ENCODE results near the gene DNAH2. TPM values are rescaled to one million over a fixed set of nuclear protein-coding genes. Genes with fewer than 3 reads are reported as not detected.

DNAH2 gene
- total and polyA plus RNA-seq, 2 of the 8 experiments (the other 6 are each of a cell fraction or from before 2014, with no cell fraction given): 0.13 to 0.18 TPM

DNA sequence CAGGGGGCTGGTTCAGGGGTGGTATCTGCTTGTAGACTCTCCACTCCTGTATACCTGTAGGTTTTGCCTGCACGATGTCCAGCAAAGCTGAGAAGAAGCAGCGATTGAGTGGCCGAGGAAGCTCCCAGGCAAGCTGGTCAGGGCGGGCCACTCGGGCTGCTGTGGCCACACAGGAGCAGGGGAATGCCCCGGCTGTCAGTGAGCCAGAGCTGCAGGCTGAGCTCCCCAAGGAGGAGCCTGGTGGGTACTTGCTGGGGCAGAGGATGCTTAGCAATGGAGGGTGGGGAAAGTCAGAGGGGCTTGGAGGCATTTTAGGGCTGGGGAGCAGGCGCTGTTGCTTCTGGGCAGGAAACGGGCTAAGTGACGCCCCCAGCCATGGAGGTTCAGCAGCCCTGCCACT lies 2.1 kb downstream of the DNAH2 start (continued):
- TF ChIP-seq, protein P1, sequence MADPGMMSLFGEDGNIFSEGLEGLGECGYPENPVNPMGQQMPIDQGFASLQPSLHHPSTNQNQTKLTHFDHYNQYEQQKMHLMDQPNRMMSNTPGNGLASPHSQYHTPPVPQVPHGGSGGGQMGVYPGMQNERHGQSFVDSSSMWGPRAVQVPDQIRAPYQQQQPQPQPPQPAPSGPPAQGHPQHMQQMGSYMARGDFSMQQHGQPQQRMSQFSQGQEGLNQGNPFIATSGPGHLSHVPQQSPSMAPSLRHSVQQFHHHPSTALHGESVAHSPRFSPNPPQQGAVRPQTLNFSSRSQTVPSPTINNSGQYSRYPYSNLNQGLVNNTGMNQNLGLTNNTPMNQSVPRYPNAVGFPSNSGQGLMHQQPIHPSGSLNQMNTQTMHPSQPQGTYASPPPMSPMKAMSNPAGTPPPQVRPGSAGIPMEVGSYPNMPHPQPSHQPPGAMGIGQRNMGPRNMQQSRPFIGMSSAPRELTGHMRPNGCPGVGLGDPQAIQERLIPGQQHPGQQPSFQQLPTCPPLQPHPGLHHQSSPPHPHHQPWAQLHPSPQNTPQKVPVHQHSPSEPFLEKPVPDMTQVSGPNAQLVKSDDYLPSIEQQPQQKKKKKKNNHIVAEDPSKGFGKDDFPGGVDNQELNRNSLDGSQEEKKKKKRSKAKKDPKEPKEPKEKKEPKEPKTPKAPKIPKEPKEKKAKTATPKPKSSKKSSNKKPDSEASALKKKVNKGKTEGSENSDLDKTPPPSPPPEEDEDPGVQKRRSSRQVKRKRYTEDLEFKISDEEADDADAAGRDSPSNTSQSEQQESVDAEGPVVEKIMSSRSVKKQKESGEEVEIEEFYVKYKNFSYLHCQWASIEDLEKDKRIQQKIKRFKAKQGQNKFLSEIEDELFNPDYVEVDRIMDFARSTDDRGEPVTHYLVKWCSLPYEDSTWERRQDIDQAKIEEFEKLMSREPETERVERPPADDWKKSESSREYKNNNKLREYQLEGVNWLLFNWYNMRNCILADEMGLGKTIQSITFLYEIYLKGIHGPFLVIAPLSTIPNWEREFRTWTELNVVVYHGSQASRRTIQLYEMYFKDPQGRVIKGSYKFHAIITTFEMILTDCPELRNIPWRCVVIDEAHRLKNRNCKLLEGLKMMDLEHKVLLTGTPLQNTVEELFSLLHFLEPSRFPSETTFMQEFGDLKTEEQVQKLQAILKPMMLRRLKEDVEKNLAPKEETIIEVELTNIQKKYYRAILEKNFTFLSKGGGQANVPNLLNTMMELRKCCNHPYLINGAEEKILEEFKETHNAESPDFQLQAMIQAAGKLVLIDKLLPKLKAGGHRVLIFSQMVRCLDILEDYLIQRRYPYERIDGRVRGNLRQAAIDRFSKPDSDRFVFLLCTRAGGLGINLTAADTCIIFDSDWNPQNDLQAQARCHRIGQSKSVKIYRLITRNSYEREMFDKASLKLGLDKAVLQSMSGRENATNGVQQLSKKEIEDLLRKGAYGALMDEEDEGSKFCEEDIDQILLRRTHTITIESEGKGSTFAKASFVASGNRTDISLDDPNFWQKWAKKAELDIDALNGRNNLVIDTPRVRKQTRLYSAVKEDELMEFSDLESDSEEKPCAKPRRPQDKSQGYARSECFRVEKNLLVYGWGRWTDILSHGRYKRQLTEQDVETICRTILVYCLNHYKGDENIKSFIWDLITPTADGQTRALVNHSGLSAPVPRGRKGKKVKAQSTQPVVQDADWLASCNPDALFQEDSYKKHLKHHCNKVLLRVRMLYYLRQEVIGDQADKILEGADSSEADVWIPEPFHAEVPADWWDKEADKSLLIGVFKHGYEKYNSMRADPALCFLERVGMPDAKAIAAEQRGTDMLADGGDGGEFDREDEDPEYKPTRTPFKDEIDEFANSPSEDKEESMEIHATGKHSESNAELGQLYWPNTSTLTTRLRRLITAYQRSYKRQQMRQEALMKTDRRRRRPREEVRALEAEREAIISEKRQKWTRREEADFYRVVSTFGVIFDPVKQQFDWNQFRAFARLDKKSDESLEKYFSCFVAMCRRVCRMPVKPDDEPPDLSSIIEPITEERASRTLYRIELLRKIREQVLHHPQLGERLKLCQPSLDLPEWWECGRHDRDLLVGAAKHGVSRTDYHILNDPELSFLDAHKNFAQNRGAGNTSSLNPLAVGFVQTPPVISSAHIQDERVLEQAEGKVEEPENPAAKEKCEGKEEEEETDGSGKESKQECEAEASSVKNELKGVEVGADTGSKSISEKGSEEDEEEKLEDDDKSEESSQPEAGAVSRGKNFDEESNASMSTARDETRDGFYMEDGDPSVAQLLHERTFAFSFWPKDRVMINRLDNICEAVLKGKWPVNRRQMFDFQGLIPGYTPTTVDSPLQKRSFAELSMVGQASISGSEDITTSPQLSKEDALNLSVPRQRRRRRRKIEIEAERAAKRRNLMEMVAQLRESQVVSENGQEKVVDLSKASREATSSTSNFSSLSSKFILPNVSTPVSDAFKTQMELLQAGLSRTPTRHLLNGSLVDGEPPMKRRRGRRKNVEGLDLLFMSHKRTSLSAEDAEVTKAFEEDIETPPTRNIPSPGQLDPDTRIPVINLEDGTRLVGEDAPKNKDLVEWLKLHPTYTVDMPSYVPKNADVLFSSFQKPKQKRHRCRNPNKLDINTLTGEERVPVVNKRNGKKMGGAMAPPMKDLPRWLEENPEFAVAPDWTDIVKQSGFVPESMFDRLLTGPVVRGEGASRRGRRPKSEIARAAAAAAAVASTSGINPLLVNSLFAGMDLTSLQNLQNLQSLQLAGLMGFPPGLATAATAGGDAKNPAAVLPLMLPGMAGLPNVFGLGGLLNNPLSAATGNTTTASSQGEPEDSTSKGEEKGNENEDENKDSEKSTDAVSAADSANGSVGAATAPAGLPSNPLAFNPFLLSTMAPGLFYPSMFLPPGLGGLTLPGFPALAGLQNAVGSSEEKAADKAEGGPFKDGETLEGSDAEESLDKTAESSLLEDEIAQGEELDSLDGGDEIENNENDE (IDR thresholded peaks at IDR 0.05; ENCODE audit: insufficient replicate concordance, low read length): no peak
